Activated CD4-positive, CD25-positive, alpha-beta regulatory T cell (primary cell): ENCODE data around the gene AGBL5.

Source experiments
- DNase-seq, 4 experiments: peaks; one replicate each; lab custom pipeline; 2025; lab: John Stamatoyannopoulos, UW

Gene AGBL5

GRCh38 chr2:27078267-27079194, 27.1 kb downstream of the AGBL5 start, which contains the start of gene EMILIN1:
Gene EMILIN1, plus strand, starts transcription at chr2:27078615. Its CDS starts 451 bp downstream, at chr2:27079066.
- DNase-seq: no peak

- no peak for DNase-seq
These were observed 28.0 kb downstream of the AGBL5 start for GRCh38 chr2:27079233-27080139.

- no peak for DNase-seq
These were observed 28.6 kb downstream of the AGBL5 start for GRCh38 chr2:27080140-27080469.

- no peak for DNase-seq
These were observed 29.1 kb downstream of the AGBL5 start for GRCh38 chr2:27080603-27080936.

GRCh38 chr2:27081984-27082772, 30.7 kb downstream of the AGBL5 start:
- no peak for DNase-seq

GRCh38 chr2:27082773-27083409, 31.4 kb downstream of the AGBL5 start:
- DNase-seq: no peak

- no peak for DNase-seq
These were observed 32.2 kb downstream of the AGBL5 start for GRCh38 chr2:27083410-27084296.

- DNase-seq: no peak
These were observed 33.0 kb downstream of the AGBL5 start for GRCh38 chr2:27084297-27085061.

GRCh38 chr2:27085062-27085672, 33.7 kb downstream of the AGBL5 start:
- no peak for DNase-seq

GRCh38 chr2:27085673-27086089, 34.2 kb downstream of the AGBL5 start:
- peak in 1 of 4 experiments; percentile 17 for DNase-seq

- peak; percentile 95 to 99 (median 97) for DNase-seq
These were observed 34.7 kb downstream of the AGBL5 start for GRCh38 chr2:27086090-27086723.

GRCh38 chr2:27086724-27087593, 35.5 kb downstream of the AGBL5 start, which contains the start of gene KHK:
Gene KHK, plus strand, starts transcription at chr2:27086772. Its CDS starts 488 bp downstream, at chr2:27087260.
- no peak for DNase-seq

GRCh38 chr2:27087823-27088410, 36.4 kb downstream of the AGBL5 start:
- DNase-seq: no peak

GRCh38 chr2:27088634-27089033, 37.2 kb downstream of the AGBL5 start:
- DNase-seq: no peak

- no peak for DNase-seq
These were observed 37.9 kb downstream of the AGBL5 start for GRCh38 chr2:27089111-27089954.
